IMR-90 (cell line): ENCODE measurements around the gene NELL1.

Experiments
- CHD1 ChIP-seq: IDR thresholded peaks from 2 replicates; pipeline ENCODE4 v1.6.1; 2012; ENCODE audit warnings: low read depth, low read length, improper control_type of control experiment
- CTCF ChIP-seq: conservative IDR thresholded peaks from 2 replicates; pipeline ENCODE4 v1.5.1; 2012; ENCODE audit warnings: mild to moderate bottlenecking, low read depth, low read length, improper control_type of control experiment
- MAFK ChIP-seq: IDR thresholded peaks from 2 replicates; pipeline ENCODE4 v1.6.1; 2012; ENCODE audit warnings: low read depth, low read length, improper control_type of control experiment
- POLR2A ChIP-seq: IDR thresholded peaks from 2 replicates; pipeline ENCODE4 v1.6.1; 2012; ENCODE audit warnings: mild to moderate bottlenecking, low read depth, low read length
- SMC3 ChIP-seq: fragments of 150-350 bp; IDR thresholded peaks from 2 replicates; pipeline ENCODE4 v1.6.1; 2016; ENCODE audit warnings: low read depth, mild to moderate bottlenecking, antibody characterized with exemption, low read length, moderate library complexity
- TF ChIP-seq, protein P1 (sequence below): fragments of 150-350 bp; IDR thresholded peaks from 2 replicates; pipeline ENCODE4 v1.6.1; 2017; ENCODE audit warnings: mild to moderate bottlenecking, antibody characterized with exemption, low read length, low read depth

DNA sequence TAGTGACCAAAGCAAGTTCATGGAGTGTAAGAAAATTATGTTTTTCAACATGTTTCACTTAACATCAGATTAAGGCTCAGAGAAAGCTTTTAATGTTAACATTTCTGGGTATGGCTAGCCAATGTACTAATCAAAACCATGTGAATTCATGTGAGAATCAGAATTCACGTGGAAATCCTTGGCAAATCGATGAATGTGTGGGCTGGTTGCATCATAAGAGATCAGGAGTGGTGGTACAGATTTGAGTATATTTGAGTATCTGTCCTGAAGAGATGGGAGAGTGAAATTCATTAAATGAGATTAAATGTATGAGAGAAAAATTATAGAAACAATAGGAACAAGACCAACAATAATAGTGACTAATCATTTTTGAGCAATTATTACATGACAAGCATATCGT lies 884.9 kb downstream of the NELL1 start:
- TF ChIP-seq POLR2A (no peak), CTCF (no peak), SMC3 (no peak), MAFK (no peak), CHD1 (no peak)
- TF ChIP-seq, protein P1, sequence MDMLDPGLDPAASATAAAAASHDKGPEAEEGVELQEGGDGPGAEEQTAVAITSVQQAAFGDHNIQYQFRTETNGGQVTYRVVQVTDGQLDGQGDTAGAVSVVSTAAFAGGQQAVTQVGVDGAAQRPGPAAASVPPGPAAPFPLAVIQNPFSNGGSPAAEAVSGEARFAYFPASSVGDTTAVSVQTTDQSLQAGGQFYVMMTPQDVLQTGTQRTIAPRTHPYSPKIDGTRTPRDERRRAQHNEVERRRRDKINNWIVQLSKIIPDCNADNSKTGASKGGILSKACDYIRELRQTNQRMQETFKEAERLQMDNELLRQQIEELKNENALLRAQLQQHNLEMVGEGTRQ, result no peak
